Trophoblast cell (in vitro differentiated cells and primary cell): ENCODE measurements around the gene MAP2K3.
"Not testable (repeated sequence)": the region's sequence is repeated elsewhere in the genome, so short reads cannot be mapped to it uniquely, and the experiment has no call there.

Experiments
- DNase-seq, 2 donors: peaks; one replicate each; pipeline ENCODE4 v3.0.0-alpha.2; 2016
- H2AFZ ChIP-seq: 2 replicates; pipeline ENCODE4 v1.6.1; 2013; ENCODE audit warnings: low read length, moderate library complexity, mild to moderate bottlenecking; ENCODE audit not compliant: insufficient read depth, poor library complexity
- H2AK5ac ChIP-seq: 2 replicates; pipeline ENCODE4 v1.6.1; 2013; ENCODE audit warnings: mild to moderate bottlenecking, low read length
- H2BK120ac ChIP-seq: 2 replicates; pipeline ENCODE4 v1.6.1; 2013; ENCODE audit warnings: low read length, mild to moderate bottlenecking, moderate library complexity; ENCODE audit not compliant: insufficient read depth, poor library complexity
- H2BK12ac ChIP-seq: 2 replicates; pipeline ENCODE4 v1.6.1; 2013; ENCODE audit warnings: mild to moderate bottlenecking, low read length, moderate library complexity
- H2BK5ac ChIP-seq: 2 replicates; pipeline ENCODE4 v1.6.1; 2013; ENCODE audit warnings: low read length, low read depth, moderate library complexity, mild to moderate bottlenecking; ENCODE audit not compliant: poor library complexity
- H3K14ac ChIP-seq: 2 replicates; pipeline ENCODE4 v1.6.1; 2013; ENCODE audit warnings: mild to moderate bottlenecking, low read length
- H3K18ac ChIP-seq: 2 replicates; pipeline ENCODE4 v1.6.1; 2013; ENCODE audit warnings: mild to moderate bottlenecking, low read length
- H3K23ac ChIP-seq: 2 replicates; pipeline ENCODE4 v1.6.1; 2013; ENCODE audit warnings: low read length
- H3K27ac ChIP-seq: 2 replicates; pipeline ENCODE4 v1.5.1; 2013; ENCODE audit warnings: low read depth, mild to moderate bottlenecking, inconsistent platforms, low read length, moderate library complexity
- H3K27me3 ChIP-seq: 2 replicates; pipeline ENCODE4 v1.6.1; 2013; ENCODE audit warnings: inconsistent platforms, mild to moderate bottlenecking, low read length, moderate library complexity; ENCODE audit not compliant: insufficient read depth
- H3K36me3 ChIP-seq, 2 experiments: 1 replicate in 1 of 2; 2 replicates in 1 of 2; pipeline ENCODE4 v1.6.1; 2013; ENCODE audit warnings: low read length in 2 of 2, mild to moderate bottlenecking in 2 of 2, moderate library complexity in 1 of 2; ENCODE audit not compliant: insufficient read depth in 2 of 2, control insufficient read depth in 1 of 2
- H3K4ac ChIP-seq: 2 replicates; pipeline ENCODE4 v1.6.1; 2013; ENCODE audit warnings: low read depth, mild to moderate bottlenecking, low read length, moderate library complexity
- H3K4me1 ChIP-seq, 2 experiments: 1 replicate in 1 of 2; 2 replicates in 1 of 2; pipeline ENCODE4 v1.6.1; 2013; ENCODE audit warnings: low read length in 2 of 2, mild to moderate bottlenecking in 2 of 2, moderate library complexity in 1 of 2; ENCODE audit not compliant: insufficient read depth in 2 of 2, control insufficient read depth in 1 of 2
- H3K4me2 ChIP-seq: 2 replicates; pipeline ENCODE4 v1.6.1; 2013; ENCODE audit warnings: inconsistent platforms, mild to moderate bottlenecking, low read length, moderate library complexity
- H3K4me3 ChIP-seq: 2 replicates; pipeline ENCODE4 v1.5.1; 2013; ENCODE audit warnings: mild to moderate bottlenecking, low read depth, low read length, inconsistent platforms
- H3K79me1 ChIP-seq: one replicate; pipeline ENCODE4 v1.6.1; 2013; ENCODE audit warnings: low read length
- H3K79me2 ChIP-seq: 2 replicates; pipeline ENCODE4 v1.6.1; 2013; ENCODE audit warnings: low read length, mild to moderate bottlenecking; ENCODE audit not compliant: control insufficient read depth, insufficient read depth, poor library complexity
- H3K9ac ChIP-seq: 2 replicates; pipeline ENCODE4 v1.6.1; 2013; ENCODE audit warnings: mild to moderate bottlenecking, low read length
- H3K9me3 ChIP-seq: 2 replicates; pipeline ENCODE4 v1.6.1; 2013; ENCODE audit warnings: low read depth, mild to moderate bottlenecking, control low read depth, inconsistent platforms, low read length; ENCODE audit not compliant: insufficient read depth
- H4K12ac ChIP-seq: 2 replicates; pipeline ENCODE4 v1.6.1; 2013; ENCODE audit warnings: low read depth, mild to moderate bottlenecking, low read length, moderate library complexity
- H4K8ac ChIP-seq: 2 replicates; pipeline ENCODE4 v1.6.1; 2013; ENCODE audit warnings: low read depth, mild to moderate bottlenecking, low read length, moderate library complexity
- H4K91ac ChIP-seq: one replicate; pipeline ENCODE4 v1.6.1; 2013; ENCODE audit warnings: low read depth, mild to moderate bottlenecking, low read length, moderate library complexity
- WGBS: extraction: QIAGEN DNeasy Blood & Tissue Kit; methylation state at CpG from one replicate; pipeline ENCODE4 v1.1.7; 2013; ENCODE audit warnings: missing lambda C conversion rate; ENCODE audit not compliant: insufficient read length, insufficient coverage; ENCODE audit errors: extremely low coverage; 5-methylcytosine and 5-hydroxymethylcytosine counted together

MAP2K3 gene

DNA sequence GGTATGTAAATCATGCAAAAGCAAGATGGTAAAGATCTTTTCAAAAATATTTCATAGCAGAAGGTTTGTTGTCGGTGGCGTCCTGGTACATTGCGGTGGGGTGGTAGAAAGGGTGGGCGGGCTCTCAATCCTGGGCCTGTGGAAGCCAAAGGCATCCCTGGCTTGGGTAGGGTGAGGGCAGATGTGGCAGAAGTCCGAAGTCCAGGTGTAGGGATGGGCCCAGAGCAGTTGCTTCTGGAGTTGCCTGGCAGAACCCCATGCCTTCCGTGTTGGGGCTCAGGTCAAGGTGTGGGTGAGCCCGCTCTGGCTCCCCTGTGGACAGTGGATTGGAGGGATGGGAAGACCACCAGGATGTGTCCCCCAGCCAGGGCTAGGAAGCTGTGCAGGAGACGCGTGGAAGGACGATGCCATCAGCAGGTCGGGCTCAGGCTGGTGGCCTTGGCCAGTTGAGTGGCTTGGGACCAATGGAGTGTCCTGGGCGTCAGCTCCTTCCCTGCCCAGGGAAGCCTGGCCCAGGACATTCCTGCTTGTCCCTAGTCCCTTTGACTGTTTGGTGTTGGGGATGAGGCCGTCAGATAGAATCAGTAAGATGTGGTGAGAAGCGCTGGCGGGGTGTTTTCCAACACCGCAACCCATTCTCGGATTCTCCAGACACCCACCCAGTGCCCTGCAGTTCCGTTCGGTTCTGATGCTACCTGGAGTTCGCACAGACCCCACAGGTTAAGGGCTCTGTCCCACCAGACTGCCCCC, 21.1 kb downstream of the MAP2K3 start:
- H3K4ac ChIP-seq, H4K8ac ChIP-seq, H3K4me3 ChIP-seq, H3K9ac ChIP-seq, H2BK12ac ChIP-seq, H3K23ac ChIP-seq, H3K18ac ChIP-seq, H2BK120ac ChIP-seq, H3K79me1 ChIP-seq, H3K4me1 ChIP-seq, H4K12ac ChIP-seq, H3K79me2 ChIP-seq, H2AFZ ChIP-seq, H2BK5ac ChIP-seq, H4K91ac ChIP-seq, H3K27me3 ChIP-seq, H3K14ac ChIP-seq, H3K27ac ChIP-seq, H2AK5ac ChIP-seq, H3K4me2 ChIP-seq: not testable (repeated sequence)
- Histone ChIP-seq H3K36me3 (peaks cover 40 to 47% of the 10 kb centered on the region in 2 experiments), H3K9me3 (peaks cover 37% of the 10 kb centered on the region)
- WGBS = no CpG with 5 or more reads among the region's 20 CpGs
- DNase-seq = peak in 1 of 2 donors; percentile 46

DNA sequence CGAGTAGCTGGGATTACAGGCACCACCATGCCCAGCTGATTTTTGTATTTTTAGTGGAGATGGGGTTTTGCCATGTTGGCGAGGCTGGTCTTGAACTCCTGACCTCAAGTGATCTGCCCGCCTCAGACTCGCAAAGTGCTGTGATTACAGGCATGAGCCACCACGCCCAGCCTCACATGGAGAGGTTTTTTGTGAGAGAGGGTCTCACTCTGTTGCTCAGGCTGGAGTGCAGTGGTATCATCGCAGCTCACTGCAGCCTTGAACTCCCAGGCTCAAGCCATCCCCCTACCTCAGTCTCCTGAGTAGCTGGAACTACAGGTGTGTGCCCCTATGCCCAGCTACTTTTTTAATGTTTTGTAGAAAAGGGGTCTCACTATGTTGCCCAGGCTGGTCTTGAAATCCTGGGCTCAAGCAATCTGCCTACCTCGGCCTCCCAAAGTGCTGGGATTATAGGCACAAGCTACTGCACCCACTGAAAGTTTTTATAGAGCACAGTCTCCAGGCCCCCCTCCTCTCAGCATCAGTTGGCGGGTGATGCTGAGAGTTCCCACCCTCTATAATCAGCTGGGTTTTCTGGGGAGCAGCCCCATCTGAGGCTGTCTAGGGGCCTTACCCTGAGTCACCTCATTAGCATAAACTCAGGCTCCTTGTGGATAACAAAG, 22.2 kb downstream of the MAP2K3 start:
- no CpG with 5 or more reads among the region's 8 CpGs for WGBS
- H3K4me3 ChIP-seq, H3K27me3 ChIP-seq, H4K91ac ChIP-seq, H3K4ac ChIP-seq, H4K12ac ChIP-seq, H3K4me1 ChIP-seq, H3K4me2 ChIP-seq, H3K9ac ChIP-seq, H3K18ac ChIP-seq, H2BK5ac ChIP-seq, H3K79me2 ChIP-seq, H3K23ac ChIP-seq, H3K14ac ChIP-seq, DNase-seq, H3K79me1 ChIP-seq, H2AFZ ChIP-seq, H2BK12ac ChIP-seq, H2AK5ac ChIP-seq, H3K27ac ChIP-seq, H2BK120ac ChIP-seq, H4K8ac ChIP-seq: not testable (repeated sequence)
- H3K36me3 ChIP-seq = peaks cover 31 to 39% of the 10 kb centered on the region in 2 experiments
- H3K9me3 ChIP-seq = peaks cover 27% of the 10 kb centered on the region

DNA sequence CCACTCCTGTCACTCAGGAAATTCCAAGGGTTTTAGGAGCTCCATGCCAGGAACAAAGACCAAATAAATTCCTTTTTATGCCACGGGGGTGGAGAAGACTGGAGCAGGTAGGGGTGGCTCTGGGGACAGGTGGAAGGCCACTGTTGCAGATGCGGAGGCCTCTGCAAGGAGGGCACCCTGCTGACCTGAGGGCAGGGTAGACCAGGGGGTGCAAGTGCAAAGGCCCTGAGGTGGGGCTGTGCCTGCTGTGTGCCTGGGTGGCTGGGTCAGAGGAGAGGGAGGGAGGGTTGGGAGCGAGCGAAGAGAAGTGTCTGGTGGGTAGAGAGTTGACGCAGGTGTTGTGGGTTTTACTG, 22.7 kb downstream of the MAP2K3 start:
- H3K79me2 ChIP-seq, H3K4me3 ChIP-seq, H4K8ac ChIP-seq, H4K91ac ChIP-seq, H2AFZ ChIP-seq, H3K27ac ChIP-seq, H2AK5ac ChIP-seq, H3K23ac ChIP-seq, H3K4me2 ChIP-seq, H3K9ac ChIP-seq, H3K18ac ChIP-seq, H3K4ac ChIP-seq, H3K27me3 ChIP-seq, DNase-seq, H3K79me1 ChIP-seq, H4K12ac ChIP-seq, H3K4me1 ChIP-seq, H2BK5ac ChIP-seq, H3K14ac ChIP-seq, H2BK120ac ChIP-seq, H2BK12ac ChIP-seq: not testable (repeated sequence)
- Histone ChIP-seq H3K9me3 (peaks cover 24% of the 10 kb centered on the region), H3K36me3 (peaks cover 27 to 40% of the 10 kb centered on the region in 2 experiments)
- WGBS = no CpG with 5 or more reads among the region's 5 CpGs

DNA sequence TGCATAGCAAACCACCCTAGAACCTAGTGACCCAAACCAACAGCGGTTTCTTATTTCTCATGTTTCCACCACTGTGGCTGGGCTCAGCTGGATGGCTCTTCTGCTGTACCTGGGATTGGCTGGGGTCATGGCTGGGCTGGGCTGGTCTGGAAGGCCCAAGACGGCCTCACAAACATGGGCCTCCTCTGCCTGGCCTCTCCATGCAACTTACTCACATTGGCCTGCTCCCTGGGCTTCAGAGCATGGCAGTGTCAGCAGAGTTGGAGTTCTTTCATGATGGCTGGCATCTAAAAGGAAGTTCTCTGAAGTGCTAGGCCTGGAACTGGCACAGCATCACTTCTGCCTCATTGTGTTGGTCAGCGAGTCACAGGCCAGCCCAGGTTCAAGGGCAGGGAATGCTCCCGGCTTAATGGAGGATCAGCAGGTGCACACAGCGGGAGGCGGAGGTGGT, 24.4 kb downstream of the MAP2K3 start:
- H3K36me3 ChIP-seq = peaks cover 25 to 31% of the 10 kb centered on the region in 2 experiments
- H4K12ac ChIP-seq, H3K4me3 ChIP-seq, H3K4me2 ChIP-seq, H2BK120ac ChIP-seq, H3K9ac ChIP-seq, H2AK5ac ChIP-seq, H3K27ac ChIP-seq, H2BK12ac ChIP-seq, H2BK5ac ChIP-seq, H3K4me1 ChIP-seq, H3K4ac ChIP-seq, H3K23ac ChIP-seq, H3K18ac ChIP-seq, H3K14ac ChIP-seq, H4K8ac ChIP-seq, H4K91ac ChIP-seq, H2AFZ ChIP-seq, H3K79me2 ChIP-seq, DNase-seq, H3K79me1 ChIP-seq, H3K27me3 ChIP-seq: not testable (repeated sequence)
- peaks cover 11% of the 10 kb centered on the region for H3K9me3 ChIP-seq
- WGBS = no CpG with 5 or more reads among the region's 6 CpGs
